Fibroblast of lung (primary cell): Measurements from ENCODE around the gene KCNMA1. TPM values are rescaled to one million over a fixed set of nuclear protein-coding genes. Genes with fewer than 3 reads are reported as not detected.

Source experiments
- DNase-seq, 2 donors: peaks; one replicate each; pipeline versions ENCODE4 v3.0.0 to v3.0.0-alpha.2; 2010; ENCODE audit warnings: low read depth in 2 of 2
- H2AFZ ChIP-seq: 2 replicates; pipeline ENCODE4 v1.5.1; 2012; ENCODE audit warnings: low read length, control low read depth, inconsistent platforms
- H3K27ac ChIP-seq: 2 replicates; pipeline ENCODE4 v1.5.1; 2011; ENCODE audit warnings: low read length, control low read depth; ENCODE audit not compliant: insufficient read depth
- H3K27me3 ChIP-seq: 2 replicates; pipeline ENCODE4 v1.5.1; 2011; ENCODE audit warnings: mild to moderate bottlenecking, low read length; ENCODE audit not compliant: control insufficient read depth, insufficient read depth
- H3K36me3 ChIP-seq: 2 replicates; pipeline ENCODE4 v1.5.1; 2011; ENCODE audit warnings: low read length; ENCODE audit not compliant: control insufficient read depth, insufficient read depth
- H3K4me1 ChIP-seq: 2 replicates; pipeline ENCODE4 v1.5.1; 2011; ENCODE audit warnings: low read length; ENCODE audit not compliant: control insufficient read depth, insufficient read depth; ENCODE audit errors: extremely low read depth
- H3K4me2 ChIP-seq: 2 replicates; pipeline ENCODE4 v1.5.1; 2011; ENCODE audit warnings: low read length, control low read depth; ENCODE audit not compliant: insufficient read depth; ENCODE audit errors: extremely low read depth
- H3K4me3 ChIP-seq, 4 experiments: fragments of 200-600 bp in 1 of 4; sonication (generic) in 1 of 4; replicated peaks in 1 of 4; 2 replicates each; pipeline ENCODE4 v1.5.1; 2011 to 2016; ENCODE audit warnings: low read length in 4 of 4, low read depth in 3 of 4, mild to moderate bottlenecking in 3 of 4, control low read depth in 2 of 4, inconsistent platforms in 1 of 4, mixed read lengths in 1 of 4; ENCODE audit not compliant: insufficient read depth in 1 of 4; ENCODE audit errors: control extremely low read depth in 1 of 4
- H3K79me2 ChIP-seq: 2 replicates; pipeline ENCODE4 v1.5.1; 2012; ENCODE audit warnings: mild to moderate bottlenecking, low read length, inconsistent platforms; ENCODE audit not compliant: control insufficient read depth, insufficient read depth
- H3K9ac ChIP-seq: 2 replicates; pipeline ENCODE4 v1.5.1; 2011; ENCODE audit warnings: mild to moderate bottlenecking, low read length, control low read depth; ENCODE audit not compliant: insufficient read depth
- H3K9me3 ChIP-seq: 2 replicates; pipeline ENCODE4 v1.5.1; 2012; ENCODE audit warnings: low read depth, low read length; ENCODE audit not compliant: control insufficient read depth, insufficient read depth
- H4K20me1 ChIP-seq: 2 replicates; pipeline ENCODE4 v1.5.1; 2011; ENCODE audit warnings: low read length; ENCODE audit not compliant: control insufficient read depth, insufficient read depth; ENCODE audit errors: extremely low read depth
- EZH2 ChIP-seq: IDR thresholded peaks from 2 replicates; pipeline ENCODE4 v1.5.1; 2012; ENCODE audit warnings: low read length, control low read depth, mild to moderate bottlenecking; ENCODE audit errors: missing control alignments
- polyA plus RNA-seq, 2 donors: library from polyadenylated mRNA; depleted of rRNA in 1 of 2; stranded (reverse) in 1 of 2; unstranded in 1 of 2; fragments of >200 nt; gene quantifications; 2 replicates each; pipeline ENCODE4 v1.2.1, GENCODE V29; 2011 to 2012; ENCODE audit warnings: missing spikeins in 1 of 2
- total RNA-seq: library from RNA; depleted of rRNA; stranded (reverse); fragments of >200 nt; gene quantifications from 2 replicates; pipeline ENCODE4 v1.2.1, GENCODE V29; 2014
- TF ChIP-seq, protein P1 (sequence below), 2 donors: IDR thresholded peaks in 1 of 2; conservative IDR thresholded peaks in 1 of 2; 1 replicate in 1 of 2; 2 replicates in 1 of 2; pipeline ENCODE4 v1.5.1; 2011 to 2012; ENCODE audit warnings: low read length in 2 of 2, control low read depth in 1 of 2, inconsistent platforms in 1 of 2, low read depth in 1 of 2, mild to moderate bottlenecking in 1 of 2

The KCNMA1 gene
- total and polyA plus RNA-seq, 2 donors (not counting 1 experiment from before 2014, with no cell fraction given), result 31.0 to 138 TPM

GRCh38 chr10:77205135-77205534, 432.5 kb downstream of the KCNMA1 start:
- H3K9ac ChIP-seq, result no peak overlapping the region
- H4K20me1 ChIP-seq, result no peaks in the 10 kb centered on the region
- H3K27ac ChIP-seq, result no peak overlapping the region
- no peaks in the 10 kb centered on the region for H3K4me1 ChIP-seq
- H3K4me3 ChIP-seq, result no peak overlapping the region
- no peaks in the 10 kb centered on the region for H3K79me2 ChIP-seq
- no peak overlapping the region for H2AFZ ChIP-seq
- H3K4me2 ChIP-seq, result no peak overlapping the region
- TF ChIP-seq, protein P1, sequence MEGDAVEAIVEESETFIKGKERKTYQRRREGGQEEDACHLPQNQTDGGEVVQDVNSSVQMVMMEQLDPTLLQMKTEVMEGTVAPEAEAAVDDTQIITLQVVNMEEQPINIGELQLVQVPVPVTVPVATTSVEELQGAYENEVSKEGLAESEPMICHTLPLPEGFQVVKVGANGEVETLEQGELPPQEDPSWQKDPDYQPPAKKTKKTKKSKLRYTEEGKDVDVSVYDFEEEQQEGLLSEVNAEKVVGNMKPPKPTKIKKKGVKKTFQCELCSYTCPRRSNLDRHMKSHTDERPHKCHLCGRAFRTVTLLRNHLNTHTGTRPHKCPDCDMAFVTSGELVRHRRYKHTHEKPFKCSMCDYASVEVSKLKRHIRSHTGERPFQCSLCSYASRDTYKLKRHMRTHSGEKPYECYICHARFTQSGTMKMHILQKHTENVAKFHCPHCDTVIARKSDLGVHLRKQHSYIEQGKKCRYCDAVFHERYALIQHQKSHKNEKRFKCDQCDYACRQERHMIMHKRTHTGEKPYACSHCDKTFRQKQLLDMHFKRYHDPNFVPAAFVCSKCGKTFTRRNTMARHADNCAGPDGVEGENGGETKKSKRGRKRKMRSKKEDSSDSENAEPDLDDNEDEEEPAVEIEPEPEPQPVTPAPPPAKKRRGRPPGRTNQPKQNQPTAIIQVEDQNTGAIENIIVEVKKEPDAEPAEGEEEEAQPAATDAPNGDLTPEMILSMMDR (conservative IDR thresholded peaks at IDR 0.05 in 1 of 2, IDR thresholded peaks at IDR 0.05 in 1 of 2; ENCODE audit: low read depth in 1 of 2, low read length in 2 of 2), result no peak
- no peak for TF ChIP-seq EZH2
- H3K27me3 ChIP-seq, result no peaks in the 10 kb centered on the region
- no peaks in the 10 kb centered on the region for H3K9me3 ChIP-seq
- no peaks in the 10 kb centered on the region for H3K36me3 ChIP-seq
- DNase-seq, result no peak

DNA sequence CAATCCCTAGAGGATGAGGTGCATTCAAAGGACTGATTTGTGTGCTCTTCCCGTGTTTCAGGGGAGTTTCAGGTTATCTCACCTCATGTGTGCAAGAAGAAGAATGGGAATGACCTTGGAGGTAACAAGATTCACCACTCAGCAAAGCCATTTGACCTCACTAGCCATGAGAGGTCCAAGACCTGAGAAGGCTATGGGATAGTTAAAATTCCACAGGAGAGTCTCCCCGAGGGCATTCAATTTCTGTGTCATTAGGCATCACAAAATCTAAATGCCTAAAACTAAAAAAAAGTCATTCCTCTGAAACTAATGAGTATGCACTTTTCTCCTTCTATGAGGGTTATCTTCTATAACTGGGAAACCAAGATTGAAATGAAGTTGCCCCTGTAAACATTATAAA, 433.4 kb downstream of the KCNMA1 start:
- DNase-seq, result no peak
- Histone ChIP-seq H3K4me1 (no peaks in the 10 kb centered on the region), H3K79me2 (no peaks in the 10 kb centered on the region), H3K9ac (no peak overlapping the region), H3K4me3 (no peak overlapping the region), H2AFZ (no peak overlapping the region), H3K27me3 (no peaks in the 10 kb centered on the region), H3K36me3 (no peaks in the 10 kb centered on the region), H3K9me3 (no peaks in the 10 kb centered on the region), H4K20me1 (no peaks in the 10 kb centered on the region), H3K27ac (no peak overlapping the region), H3K4me2 (no peak overlapping the region)
- TF ChIP-seq EZH2, result no peak
- TF ChIP-seq, protein P1 (conservative IDR thresholded peaks at IDR 0.05 in 1 of 2, IDR thresholded peaks at IDR 0.05 in 1 of 2; ENCODE audit: low read depth in 1 of 2, low read length in 2 of 2), result no peak

GRCh38 chr10:77202857-77203256, 434.8 kb downstream of the KCNMA1 start:
- Histone ChIP-seq H3K36me3 (no peaks in the 10 kb centered on the region), H2AFZ (no peak overlapping the region)
- no peak for DNase-seq

More at GRCh38 chr10:77202857-77203256, 434.8 kb downstream of the KCNMA1 start:
- no peak overlapping the region for H3K4me2 ChIP-seq
- H3K27me3 ChIP-seq, result no peaks in the 10 kb centered on the region
- no peak overlapping the region for H3K9ac ChIP-seq
- no peak overlapping the region for H3K27ac ChIP-seq
- H3K4me1 ChIP-seq, result no peaks in the 10 kb centered on the region
- no peaks in the 10 kb centered on the region for H3K9me3 ChIP-seq
- H4K20me1 ChIP-seq, result no peaks in the 10 kb centered on the region
- no peaks in the 10 kb centered on the region for H3K79me2 ChIP-seq
- TF ChIP-seq, protein P1 (conservative IDR thresholded peaks at IDR 0.05 in 1 of 2, IDR thresholded peaks at IDR 0.05 in 1 of 2; ENCODE audit: low read depth in 1 of 2, low read length in 2 of 2), result no peak
- no peak for TF ChIP-seq EZH2
- no peak overlapping the region for H3K4me3 ChIP-seq
